Activated naive CD4-positive, alpha-beta T cell (primary cell): ENCODE data around the gene CNTN5.
"Not testable (repeated sequence)": the region's sequence is repeated elsewhere in the genome, so short reads cannot be mapped to it uniquely, and the experiment has no call there.

Source experiments
- DNase-seq, 4 experiments: peaks; one replicate each; lab custom pipeline; 2025; lab: John Stamatoyannopoulos, UW

The CNTN5 gene

DNA sequence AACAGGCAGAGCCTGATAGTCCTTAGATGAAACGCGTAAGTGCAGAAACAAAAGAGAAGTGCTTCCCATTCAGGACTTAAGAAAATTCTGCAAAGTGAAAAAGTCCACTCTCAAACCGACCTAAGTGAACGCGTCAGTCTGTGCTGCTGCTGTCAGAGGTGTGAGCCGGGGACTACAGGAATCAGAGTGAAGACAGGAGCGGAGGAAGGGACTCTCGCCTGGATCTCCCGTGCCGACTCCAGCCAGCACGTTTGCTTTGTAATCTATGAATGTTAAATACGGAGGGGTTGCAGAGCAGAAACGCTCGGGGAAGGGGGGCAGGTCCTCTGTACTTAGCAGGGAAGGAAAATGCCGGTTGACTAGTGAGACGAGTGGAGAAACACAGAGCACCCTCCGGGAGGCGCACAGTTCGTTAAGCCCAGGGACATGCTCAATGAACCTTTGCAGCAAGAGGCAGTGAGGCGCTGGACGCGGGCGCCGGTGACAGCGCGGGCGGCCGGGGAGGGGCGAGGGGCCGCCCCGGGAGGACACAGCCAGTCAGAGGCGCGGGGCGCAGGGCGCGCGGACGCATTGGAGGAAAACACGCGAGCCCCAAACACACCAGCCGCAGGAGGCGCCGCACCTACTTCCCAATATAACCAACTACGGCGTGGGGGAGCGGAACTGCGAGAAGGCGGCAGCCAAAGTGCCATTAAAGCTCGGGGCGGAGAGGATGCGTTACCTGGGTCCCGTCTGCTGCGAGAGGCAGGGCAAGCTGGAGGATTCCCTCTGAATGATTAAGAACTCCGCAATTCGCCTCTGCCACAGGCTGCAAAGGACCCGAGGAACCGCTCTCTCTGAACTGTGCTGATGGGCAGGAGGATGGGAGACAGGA is at the start of gene CNTN5:
TSS of gene CNTN5 (plus strand) at position 598 of the 874 bp plus-strand sequence.
- DNase-seq, result no peak

DNA sequence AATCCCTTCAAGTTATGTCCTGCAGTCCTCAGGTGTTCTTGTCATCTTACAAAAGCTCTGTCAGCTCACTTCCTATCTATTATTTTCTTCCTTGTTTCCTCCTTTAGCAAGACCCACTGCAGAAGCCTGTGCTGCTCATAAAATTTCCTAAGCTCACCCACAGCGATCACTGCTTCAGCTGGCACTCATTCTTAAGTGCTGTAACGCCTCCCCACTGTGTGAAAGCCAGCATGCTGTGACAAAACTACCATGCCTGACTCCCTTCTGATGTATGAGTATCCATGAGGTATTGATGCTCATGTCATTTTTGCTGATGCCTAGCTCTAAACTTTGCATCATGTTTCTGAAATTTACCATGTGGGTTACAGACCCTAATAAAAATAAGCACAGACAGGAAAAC is 41.5 kb upstream of the CNTN5 start:
- no peak for DNase-seq

DNA sequence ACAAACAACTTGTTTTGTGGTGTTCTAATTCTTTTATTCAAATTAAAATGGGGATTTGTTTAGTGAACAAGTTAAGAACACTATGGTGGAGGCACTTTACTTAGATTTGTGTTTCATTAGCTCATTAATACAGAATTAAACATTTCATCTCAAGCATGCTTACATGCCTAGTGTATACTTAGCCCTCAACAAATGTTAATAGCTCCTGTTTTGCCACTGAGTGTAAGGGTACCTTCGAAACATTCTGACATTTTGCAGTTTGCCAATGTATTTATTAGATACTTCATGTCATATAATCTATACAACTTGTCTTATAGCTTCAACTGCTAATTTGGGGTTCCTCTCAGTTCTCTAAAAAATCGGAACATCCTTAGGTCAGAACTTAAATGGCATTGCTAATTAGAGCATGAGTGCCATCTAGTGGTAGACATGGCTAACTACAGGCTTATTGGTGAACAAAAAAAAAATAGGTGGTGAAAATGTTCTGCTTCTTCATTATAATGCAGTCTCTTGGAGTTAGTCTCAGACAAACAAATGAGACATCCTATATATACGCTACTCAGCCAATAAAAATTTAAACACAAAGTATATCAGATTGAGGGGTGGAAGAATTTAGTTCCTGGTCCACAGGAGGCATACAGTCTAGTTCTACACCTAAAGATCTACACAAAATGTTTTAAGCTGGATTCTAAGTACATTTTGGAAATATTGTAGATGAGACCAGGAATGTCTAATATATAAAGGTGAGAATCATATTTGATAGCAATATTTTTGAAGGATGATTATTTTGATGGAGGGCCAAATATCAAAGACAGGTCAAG is 4.9 kb upstream of the CNTN5 start:
- DNase-seq, result no peak

DNA sequence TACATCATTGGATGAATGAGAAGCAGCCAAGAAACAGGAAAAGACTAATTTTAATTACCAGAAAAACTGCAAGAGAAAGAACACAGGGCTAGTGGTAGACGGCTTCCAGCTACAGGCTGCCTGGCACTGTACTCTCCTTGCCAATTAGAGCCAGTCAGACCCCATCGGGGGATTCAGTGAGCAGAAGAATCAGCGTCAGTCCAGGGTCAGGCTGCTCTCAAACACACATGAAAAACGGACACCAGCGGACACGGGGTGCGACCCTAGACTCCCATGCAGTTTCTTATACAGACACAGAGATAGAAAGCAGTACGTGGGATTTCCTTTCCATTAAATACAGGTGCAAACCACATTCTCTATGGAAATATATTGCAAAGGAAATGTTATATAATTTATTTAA is 1.1 kb upstream of the CNTN5 start:
- no peak for DNase-seq

DNA sequence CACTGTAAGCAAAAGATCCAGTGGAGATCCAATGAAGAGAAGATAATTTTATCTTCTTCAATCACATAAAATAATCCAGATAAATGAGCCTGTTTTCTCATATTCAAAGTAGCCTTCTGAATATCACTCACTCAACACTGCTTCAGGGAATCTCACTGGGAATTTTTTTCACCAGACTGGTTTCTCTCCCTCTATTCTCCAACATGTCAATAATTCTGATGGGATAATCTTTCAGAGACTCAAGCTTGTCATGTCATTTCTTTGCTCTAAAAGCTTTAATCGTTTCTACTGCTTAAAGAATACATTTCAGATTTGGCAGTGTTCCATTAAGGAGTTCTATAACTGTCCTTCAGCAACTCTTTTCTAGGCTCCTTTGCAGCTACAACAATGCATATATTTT is 16.3 kb downstream of the CNTN5 start:
- no peak for DNase-seq

DNA sequence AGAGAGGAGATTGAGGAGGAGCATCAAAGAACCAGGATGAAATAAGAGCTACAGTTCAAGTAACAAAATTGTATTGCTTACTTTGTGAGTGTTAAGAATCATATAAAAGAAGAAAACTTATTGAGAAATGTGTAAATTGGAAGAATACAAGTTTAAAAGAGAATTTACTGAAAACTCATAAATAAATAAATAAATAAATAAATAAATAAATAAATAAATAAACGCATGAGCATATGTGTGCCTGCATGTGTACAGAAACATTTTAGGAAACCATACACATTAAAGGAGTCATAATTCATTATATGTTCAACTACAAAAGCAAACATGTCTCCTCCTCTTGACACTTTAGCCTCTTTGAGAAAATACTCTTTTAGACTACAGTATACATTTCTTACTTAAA is 42.6 kb downstream of the CNTN5 start:
- no peak for DNase-seq

DNA sequence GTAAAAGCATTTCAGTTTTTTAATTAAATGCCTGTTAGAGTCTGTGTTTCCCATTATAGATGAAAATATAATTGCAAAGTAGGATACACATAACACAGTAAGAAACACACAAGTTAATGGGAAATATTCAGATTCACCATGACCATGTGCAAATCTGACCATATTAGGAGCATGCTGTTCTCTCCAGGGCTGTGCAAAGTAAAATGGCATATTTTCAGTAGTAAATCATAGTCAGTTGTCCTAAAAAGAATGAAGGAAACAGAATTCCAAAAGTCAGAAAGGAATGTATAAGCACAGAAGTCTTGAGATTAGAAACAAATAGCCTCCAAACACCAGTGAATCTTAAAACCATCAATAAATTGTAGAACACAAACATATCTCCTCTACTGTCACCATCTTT is 44.4 kb downstream of the CNTN5 start:
- no peak for DNase-seq

DNA sequence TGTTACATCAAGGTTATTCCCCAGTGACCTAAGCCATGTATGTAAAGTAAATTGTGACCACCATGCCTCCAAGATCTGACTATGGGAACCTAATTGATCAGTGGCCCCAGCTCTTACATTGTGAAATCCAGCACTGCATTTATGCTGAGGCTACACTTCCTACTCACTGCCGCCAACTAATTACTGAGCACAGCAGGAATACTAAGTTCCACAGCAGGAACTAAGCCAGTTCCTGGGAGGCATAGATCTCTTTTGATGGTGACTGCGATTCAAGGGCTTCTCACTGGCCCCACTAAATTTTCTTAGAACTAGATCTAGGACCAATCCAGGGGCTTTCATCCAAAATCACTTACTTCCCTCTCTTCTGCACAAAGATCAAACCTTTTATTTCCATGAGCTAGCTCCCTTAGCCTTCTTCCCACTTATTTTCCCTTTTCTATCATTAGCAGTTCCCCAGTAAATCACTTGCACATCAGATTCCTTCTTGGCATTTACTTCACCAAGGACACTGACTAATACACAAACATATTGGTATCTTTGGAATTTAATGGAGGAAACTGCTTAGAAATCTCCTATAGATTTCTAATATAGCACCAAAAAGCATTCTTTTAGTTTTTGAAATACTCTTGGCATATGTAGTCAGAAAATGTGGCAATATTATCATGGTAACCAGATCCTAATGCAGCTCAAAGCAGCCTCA is 46.0 kb downstream of the CNTN5 start:
- DNase-seq, result no peak

DNA sequence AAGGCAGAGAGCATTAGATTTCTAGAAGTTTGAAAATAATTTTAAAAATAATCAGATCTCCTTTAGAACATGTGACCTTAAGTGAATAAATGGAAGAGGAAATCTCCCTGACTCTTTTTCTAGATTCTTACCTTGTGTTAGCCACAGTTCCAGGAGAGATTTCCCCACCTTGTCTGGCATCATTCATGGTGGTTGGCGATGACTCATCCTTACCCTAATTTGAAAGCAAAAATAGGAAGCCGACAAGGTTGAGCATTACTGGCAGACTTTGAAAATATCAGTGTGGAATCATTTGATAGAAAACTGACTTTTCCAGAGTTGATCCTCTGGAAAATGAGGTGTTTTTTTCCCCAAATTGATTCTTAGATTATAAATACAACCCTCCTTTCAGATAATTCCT is 48.1 kb downstream of the CNTN5 start:
- no peak for DNase-seq

DNA sequence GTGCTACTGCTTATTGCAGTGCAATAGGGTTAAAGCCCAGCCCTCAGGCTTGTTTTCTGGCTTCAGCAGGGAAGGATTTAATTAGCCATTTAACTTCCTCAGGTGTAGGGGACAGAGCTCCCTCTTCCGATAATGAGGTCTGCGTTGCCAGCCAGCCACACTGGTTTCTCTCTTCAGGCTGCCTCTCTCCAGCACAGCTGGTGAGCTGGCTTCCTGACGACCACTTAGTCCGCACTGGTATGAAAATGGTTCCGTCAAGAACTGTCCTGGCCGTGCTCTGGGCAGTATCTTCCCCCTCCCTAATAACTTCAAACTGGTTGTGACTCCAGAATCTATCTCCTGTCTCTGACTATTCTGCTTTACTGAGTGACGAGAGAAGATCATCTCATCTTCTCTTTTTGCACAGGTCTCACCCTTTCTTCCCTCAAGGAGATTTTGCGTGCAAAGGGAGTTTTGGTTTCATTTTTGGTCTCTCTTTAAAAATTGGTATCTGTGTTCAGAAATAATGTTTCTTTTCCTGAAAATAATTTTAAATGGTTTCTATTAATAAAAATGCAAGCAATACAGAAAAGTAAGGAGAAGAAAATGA is 49.2 kb downstream of the CNTN5 start:
- no peak for DNase-seq

DNA sequence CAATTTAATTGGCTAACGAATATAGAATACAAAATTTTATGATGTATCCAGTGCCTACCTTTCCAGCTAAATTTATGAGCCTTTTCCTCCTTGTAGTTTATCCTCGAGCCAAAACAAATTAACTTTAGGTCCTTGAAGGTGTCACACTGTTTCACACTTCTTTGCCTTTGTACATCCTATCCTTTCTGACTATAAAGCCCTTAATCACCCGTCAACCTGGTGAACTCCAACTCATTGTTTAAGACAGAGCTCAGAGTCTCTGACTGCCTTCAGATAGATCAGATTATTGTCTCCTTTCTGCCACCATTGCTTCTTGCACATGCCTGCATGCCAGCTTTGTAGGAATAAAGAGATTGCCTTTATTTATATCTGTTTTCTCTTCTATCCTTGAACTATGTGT is 58.8 kb downstream of the CNTN5 start:
- DNase-seq, result no peak

DNA sequence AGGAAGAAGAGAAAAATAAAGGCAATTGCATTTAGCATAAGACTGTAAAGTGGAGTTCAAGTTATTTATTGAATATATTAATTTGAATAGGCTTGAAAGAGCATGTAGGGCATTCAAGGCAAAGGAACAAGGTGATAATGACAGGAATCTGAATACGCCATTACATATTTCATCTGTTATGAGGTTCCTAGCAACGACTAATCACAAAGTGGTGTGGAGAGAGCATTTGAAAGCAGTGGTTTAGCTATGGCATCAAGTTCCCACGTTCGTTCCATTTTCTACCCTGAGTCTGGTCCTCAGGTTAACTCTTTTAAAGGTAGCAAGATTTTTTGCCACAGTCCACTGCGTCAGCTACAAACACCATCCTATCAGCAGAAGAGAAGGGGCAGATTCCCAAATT is 59.4 kb downstream of the CNTN5 start:
- no peak for DNase-seq

DNA sequence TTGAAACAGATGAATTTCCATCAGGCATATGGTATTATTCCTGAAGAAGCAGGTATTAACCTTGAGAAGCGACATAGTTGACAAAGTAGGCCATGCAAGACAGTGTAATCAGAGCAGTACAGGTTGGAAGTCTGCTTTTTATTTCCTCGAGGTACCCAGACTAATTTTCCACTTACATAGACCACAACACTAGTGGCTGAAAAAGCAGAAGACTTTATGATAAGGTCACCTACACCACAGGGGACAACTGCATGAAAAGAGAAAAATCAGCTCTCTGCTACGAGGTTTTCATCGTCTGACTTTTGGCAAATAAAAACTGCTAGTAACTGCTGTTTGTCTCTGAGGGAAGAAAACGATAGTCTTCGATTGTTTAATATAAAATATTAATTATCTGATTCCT is 77.5 kb downstream of the CNTN5 start:
- no peak for DNase-seq

DNA sequence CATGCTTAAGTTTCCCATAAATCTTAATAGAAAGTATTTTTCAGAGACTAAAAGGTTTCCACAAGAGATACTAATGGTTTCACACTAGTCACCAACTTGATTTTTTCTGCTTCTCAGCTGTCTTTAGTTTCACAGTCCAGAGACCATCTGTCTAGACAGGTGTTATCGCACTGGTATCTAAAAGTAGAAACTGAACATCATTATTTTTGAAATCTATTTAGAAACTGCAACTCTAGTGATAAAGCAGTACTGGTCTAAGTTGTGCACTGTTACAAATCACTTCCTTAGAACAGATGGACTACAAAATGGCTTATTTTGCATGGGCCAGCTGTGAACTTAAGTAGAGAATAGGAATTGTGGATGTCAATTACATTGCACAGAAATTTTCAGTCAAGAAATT is 78.0 kb downstream of the CNTN5 start:
- DNase-seq, result no peak

DNA sequence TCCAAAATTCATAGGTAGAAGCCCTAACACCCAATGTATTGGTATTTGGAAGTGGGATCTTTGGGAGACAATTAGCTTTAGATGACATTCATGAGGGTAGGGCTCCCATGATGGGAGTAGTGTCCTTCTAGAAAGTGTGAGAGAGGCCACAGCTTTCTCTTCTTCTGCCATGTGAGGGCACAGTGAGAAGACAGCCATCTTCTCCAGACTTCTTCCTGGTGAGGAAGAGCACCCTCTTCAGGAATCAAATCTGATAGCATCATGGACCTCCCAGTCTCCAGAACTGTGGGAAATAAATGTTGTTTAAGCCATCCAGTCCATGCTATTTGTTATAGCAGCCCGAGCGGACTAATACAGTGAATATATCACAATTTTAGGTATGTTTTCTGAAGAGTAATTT is 96.9 kb downstream of the CNTN5 start:
- no peak for DNase-seq

DNA sequence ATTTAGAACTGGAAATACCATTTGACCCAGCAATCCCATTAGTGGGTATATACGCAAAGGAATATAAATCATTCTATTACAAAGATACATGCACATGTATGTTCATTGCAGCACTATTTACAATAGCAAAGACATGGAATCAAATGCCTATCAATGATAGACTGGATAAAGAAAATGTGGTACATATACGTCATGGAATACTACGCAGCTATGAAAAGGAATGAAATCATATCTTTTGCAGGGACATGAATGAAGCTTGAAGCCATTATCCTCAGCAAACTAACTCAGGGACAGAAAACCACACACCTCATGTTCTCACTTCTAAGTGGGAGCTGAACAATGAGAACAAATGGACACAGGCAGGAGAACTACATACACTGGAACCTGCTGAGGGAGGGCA is 113.1 kb downstream of the CNTN5 start:
- DNase-seq, result not testable (repeated sequence)

DNA sequence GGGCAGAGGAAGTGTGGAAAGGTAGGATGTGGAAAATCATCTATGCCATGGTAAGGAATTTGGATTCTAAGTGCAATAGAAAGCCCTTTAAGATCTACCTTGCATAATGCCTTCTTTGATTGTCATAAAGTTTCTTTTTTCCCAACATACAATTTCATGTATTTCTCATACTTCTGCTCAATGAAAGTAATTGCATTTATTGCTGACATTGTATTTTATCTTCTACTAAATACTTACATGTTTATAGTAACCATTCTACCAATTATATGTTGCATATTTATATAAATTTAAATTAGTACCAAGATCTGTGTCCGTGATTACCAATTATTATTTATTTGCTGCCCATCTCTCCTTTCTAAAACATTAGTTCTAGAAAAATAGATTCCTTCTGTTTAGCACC is 114.8 kb downstream of the CNTN5 start:
- DNase-seq, result no peak

DNA sequence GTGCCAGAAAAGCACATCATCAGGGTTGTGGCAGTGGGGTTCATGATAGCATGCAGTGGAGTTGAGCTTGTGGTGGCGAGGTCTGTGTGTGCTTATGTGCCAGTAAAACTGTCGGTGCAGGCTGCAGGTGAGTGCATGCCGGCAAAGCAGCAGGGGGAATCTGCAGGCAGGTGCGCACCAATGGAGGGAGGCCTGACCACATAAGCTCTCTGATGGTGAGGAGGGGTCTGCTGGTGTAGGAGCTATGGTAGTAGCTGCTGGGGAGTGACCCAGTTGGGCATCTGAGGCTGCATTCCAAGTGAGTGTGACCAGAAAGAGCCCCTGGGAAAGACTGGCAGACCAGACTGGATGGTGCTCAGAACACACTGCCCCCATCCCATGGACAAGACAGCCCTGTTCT is 121.5 kb downstream of the CNTN5 start:
- no peak for DNase-seq

DNA sequence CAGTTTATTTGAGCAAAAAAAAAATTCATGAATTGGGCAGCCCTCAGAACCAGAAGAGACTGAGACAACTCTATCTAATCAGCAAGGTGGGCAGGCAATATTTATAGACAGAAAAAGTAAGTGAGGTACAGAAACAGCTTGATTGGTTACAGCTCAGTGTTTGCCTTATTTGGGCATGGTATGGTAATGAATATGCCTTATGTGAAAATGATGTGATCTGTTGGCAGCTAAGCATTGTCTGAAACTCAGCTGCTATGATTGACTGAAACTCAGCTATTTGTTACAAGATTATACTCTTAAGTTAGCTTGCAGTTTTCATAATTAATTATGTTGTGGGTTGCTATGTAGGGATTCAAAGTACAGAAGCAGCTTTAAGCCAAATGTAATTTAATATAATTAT is 127.6 kb downstream of the CNTN5 start:
- DNase-seq, result no peak

DNA sequence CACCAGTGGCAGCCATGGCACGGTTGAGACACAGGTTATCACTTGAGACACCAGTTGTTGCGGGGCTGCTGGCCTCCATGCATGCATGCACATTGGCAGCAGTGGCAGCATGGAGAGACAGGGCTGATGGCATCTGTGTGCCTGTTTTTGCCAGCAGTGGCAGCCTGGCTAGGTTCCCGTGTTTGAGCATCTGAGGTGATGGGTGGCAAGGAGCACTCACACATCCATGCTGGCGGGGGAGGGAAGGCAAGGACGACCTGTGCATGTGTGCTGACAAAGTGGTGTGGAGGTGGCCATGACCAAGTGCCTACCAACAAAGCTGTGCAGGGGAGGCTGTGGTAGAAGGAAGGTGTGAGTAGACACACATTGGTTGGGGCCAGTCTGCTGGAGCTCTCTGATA is 133.5 kb downstream of the CNTN5 start:
- no peak for DNase-seq

DNA sequence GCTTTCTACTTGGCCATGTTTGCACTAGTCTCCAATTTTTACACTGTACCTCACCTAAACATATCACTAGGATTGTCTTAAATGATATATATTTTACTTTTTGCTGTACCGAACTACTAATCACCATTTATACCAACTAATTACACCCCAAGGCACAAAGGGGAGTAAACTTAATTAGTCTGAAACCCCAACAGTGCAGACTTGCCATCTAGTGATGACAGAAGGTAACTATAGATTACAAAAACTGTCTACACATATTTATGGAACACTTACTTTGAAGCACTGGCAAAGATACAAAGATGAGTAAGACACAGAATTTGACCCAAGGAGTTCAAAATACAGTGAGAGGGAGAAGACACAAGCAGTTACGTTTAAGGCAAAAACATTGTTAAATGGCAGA is 139.7 kb downstream of the CNTN5 start:
- no peak for DNase-seq

DNA sequence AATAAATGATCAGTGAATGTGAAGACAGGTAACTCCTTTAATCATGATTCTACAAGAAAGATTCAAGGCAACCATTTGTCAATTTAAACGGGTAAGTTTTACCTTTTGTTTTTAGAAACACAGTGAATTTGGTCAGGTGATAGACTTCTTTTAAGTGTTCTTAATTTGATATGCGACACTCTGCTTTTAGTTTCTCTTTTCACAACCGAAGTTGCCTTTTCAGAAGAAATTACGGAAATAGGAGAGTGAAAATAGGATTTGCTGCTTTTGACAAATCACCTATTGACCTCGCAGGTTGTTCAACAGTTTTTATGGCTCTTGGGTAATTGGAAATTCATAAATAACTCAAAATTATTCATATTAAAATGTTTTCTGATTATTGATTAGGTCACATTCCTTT is 142.1 kb downstream of the CNTN5 start:
- DNase-seq, result no peak
